ENCODE measurements around the gene EPB41L3. TPM values are rescaled to one million over a fixed set of nuclear protein-coding genes. Genes with fewer than 3 reads are reported as not detected.

The EPB41L3 gene
- total and polyA plus RNA-seq, 11 donors, result 2.7 to 45.6 (median 7.9) TPM

DNA sequence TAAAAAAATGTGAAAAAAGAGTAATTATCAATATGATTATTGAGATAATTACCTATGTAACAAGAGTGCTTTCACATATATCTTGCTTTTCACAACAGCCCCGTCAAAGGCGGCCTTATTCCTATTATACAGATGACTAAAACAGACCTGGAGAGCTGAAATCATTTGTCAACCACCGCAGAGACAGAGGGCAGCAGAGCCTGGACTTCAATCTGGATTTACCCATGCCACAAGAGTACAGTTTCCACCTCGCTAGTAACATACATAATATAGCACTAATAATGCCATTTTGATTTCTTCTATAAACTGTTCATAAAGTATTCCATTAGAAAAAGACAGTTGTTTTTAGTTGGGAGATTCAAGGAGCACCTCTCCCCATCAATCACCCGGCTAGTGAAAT lies 121.8 kb downstream of the EPB41L3 start:
- intact Hi-C loops (cut with DNase I), result loop anchor here in 1 of 10 donors (10.0 kb wide), 1 partner anchor 123 kb away; the partner anchor contains the start of gene EPB41L3
- H3K9me3 ChIP-seq, result no peaks in the 10 kb centered on the region
- peaks cover 0 to 25% (median 0%) of the 10 kb centered on the region in 12 donors for H3K4me1 ChIP-seq
- no peak for DNase-seq
- WGBS, 4 donors, result 78 to 94% (median 86%) methylated on average over 5 of the region's 5 CpGs
- H3K36me3 ChIP-seq, result peaks cover 0 to 39% (median 0%) of the 10 kb centered on the region in 9 donors
- ATAC-seq, result no peak
- no peak overlapping the region for H3K4me3 ChIP-seq
- TF ChIP-seq POLR2A (IDR thresholded peaks at IDR 0.05), result no peak
- TF ChIP-seq, protein P1, sequence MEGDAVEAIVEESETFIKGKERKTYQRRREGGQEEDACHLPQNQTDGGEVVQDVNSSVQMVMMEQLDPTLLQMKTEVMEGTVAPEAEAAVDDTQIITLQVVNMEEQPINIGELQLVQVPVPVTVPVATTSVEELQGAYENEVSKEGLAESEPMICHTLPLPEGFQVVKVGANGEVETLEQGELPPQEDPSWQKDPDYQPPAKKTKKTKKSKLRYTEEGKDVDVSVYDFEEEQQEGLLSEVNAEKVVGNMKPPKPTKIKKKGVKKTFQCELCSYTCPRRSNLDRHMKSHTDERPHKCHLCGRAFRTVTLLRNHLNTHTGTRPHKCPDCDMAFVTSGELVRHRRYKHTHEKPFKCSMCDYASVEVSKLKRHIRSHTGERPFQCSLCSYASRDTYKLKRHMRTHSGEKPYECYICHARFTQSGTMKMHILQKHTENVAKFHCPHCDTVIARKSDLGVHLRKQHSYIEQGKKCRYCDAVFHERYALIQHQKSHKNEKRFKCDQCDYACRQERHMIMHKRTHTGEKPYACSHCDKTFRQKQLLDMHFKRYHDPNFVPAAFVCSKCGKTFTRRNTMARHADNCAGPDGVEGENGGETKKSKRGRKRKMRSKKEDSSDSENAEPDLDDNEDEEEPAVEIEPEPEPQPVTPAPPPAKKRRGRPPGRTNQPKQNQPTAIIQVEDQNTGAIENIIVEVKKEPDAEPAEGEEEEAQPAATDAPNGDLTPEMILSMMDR (IDR thresholded peaks at IDR 0.05), result no peak
- H3K27me3 ChIP-seq, result no peaks in the 10 kb centered on the region
- no peak overlapping the region for H3K27ac ChIP-seq

DNA sequence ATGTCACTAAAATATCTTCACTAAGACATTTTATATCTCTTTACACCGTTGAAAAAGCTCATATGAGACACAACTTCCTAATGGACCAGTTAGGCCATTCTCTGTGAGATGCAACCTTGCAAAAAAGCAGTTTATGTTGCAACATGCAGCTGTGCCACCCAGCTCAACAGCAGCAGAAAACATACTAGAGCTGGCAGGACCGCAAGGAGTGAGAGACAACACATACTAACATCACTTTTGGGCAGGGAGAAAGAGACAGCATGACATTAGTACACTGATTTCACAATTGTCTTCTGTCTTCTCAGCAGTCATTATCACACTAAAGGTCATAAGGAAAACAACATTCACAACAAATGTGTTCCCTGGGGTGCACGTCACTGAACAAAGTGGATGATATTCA lies 122.9 kb downstream of the EPB41L3 start:
- WGBS, 4 donors, result 83 to 87% (median 85%) methylated on average over 3 of the region's 3 CpGs
- peak in 3 of 4 donors; percentile 13 to 51 (median 31) for ATAC-seq
- Histone ChIP-seq H3K9me3 (no peaks in the 10 kb centered on the region), H3K4me1 (peaks cover 0 to 25% (median 0%) of the 10 kb centered on the region in 12 donors), H3K36me3 (peaks cover 0 to 39% (median 0%) of the 10 kb centered on the region in 9 donors), H3K4me3 (no peak overlapping the region), H3K27me3 (no peaks in the 10 kb centered on the region), H3K27ac (peak overlapping the region in 1 of 12 donors; percentile 84)
- no peak for DNase-seq
- TF ChIP-seq POLR2A (IDR thresholded peaks at IDR 0.05), result no peak
- TF ChIP-seq, protein P1 (IDR thresholded peaks at IDR 0.05), result no peak
- intact Hi-C loops (cut with DNase I), result loop anchor here in 1 of 10 donors (10.0 kb wide), 1 partner anchor 124 kb away; the partner anchor contains the start of gene EPB41L3

DNA sequence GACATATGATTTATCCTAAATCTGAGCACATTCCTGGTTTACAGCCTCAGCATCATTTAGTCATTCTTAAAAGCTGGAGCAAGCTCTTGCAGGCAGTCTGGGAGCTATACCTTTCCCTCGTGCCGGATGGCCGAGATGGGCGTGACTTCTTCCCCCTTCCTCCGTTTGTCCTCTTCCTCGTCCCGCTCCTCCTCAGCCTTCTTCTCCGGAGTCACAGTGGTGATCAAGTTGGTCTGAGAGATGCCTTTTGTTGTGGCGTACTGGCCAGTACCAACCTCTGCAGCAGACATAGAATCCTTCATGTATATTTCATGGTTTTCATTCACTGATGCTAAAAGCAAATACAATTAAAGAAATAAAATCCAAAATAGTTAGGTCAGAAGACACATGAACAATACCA lies 124.2 kb downstream of the EPB41L3 start:
- H3K27ac ChIP-seq, result peak overlapping the region in 1 of 12 donors; percentile 84
- no peak for TF ChIP-seq POLR2A (IDR thresholded peaks at IDR 0.05)
- TF ChIP-seq, protein P1 (IDR thresholded peaks at IDR 0.05), result no peak
- intact Hi-C loops (cut with DNase I), result no loop called here
- H3K4me3 ChIP-seq, result no peak overlapping the region
- H3K36me3 ChIP-seq, result peaks cover 0 to 45% (median 0%) of the 10 kb centered on the region in 9 donors
- H3K4me1 ChIP-seq, result peaks cover 0 to 25% (median 0%) of the 10 kb centered on the region in 12 donors
- no peak for DNase-seq
- ATAC-seq, result no peak
- 84 to 93% (median 89%) methylated on average over 9 of the region's 9 CpGs for WGBS, 4 donors
- H3K27me3 ChIP-seq, result no peaks in the 10 kb centered on the region
- no peaks in the 10 kb centered on the region for H3K9me3 ChIP-seq

DNA sequence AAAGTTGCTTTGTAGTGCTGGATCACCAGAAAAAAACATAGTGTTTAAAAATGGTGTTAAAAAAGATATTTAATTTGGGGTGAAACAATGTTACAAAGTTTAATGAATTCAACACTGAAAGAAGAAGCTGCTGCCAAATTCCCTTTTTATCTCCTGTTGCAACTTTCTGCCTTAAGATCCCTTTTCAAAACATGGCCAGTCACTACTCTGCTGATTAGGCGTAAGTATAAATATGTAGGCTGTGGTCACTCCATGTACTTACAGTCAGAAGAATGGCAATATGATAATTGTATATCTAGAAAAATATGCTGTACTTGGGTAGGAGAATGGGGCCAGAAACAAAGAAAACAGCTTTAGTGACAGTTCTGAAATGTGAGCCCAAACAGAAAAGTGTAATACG lies 124.8 kb downstream of the EPB41L3 start:
- ATAC-seq, result no peak
- no peaks in the 10 kb centered on the region for H3K9me3 ChIP-seq
- intact Hi-C loops (cut with DNase I), result no loop called here
- peak overlapping the region in 1 of 12 donors; percentile 84 for H3K27ac ChIP-seq
- H3K36me3 ChIP-seq, result peaks cover 0 to 45% (median 0%) of the 10 kb centered on the region in 9 donors
- no peak for DNase-seq
- H3K4me1 ChIP-seq, result peaks cover 0 to 25% (median 0%) of the 10 kb centered on the region in 12 donors
- H3K27me3 ChIP-seq, result no peaks in the 10 kb centered on the region
- no peak overlapping the region for H3K4me3 ChIP-seq
- 92 to 94% (median 93%) methylated on average over 2 of the region's 2 CpGs for WGBS, 4 donors
- no peak for TF ChIP-seq POLR2A (IDR thresholded peaks at IDR 0.05)
- TF ChIP-seq, protein P1 (IDR thresholded peaks at IDR 0.05), result no peak
